Brain microvascular endothelial cell (primary cell): Measurements from ENCODE around the gene CREB1.
"Not testable (repeated sequence)": the region's sequence is repeated elsewhere in the genome, so short reads cannot be mapped to it uniquely, and the experiment has no call there.

Source experiments
- DNase-seq: peaks from one replicate; pipeline ENCODE4 v3.0.0-alpha.2; 2020
- H3K27ac ChIP-seq: fragments of 250-450 bp; sonication (Bioruptor Pico); 2 replicates; pipeline ENCODE4 v1.5.1; 2020; ENCODE audit warnings: mild to moderate bottlenecking, moderate library complexity
- H3K27me3 ChIP-seq: fragments of 250-450 bp; sonication (Bioruptor Pico); replicated peaks from 2 replicates; pipeline ENCODE4 v1.5.1; 2020; ENCODE audit warnings: mild to moderate bottlenecking
- H3K36me3 ChIP-seq: fragments of 250-450 bp; sonication (Bioruptor Pico); replicated peaks from 2 replicates; pipeline ENCODE4 v1.5.1; 2020; ENCODE audit warnings: mild to moderate bottlenecking
- H3K4me3 ChIP-seq: 2 replicates; pipeline ENCODE4 v1.5.1; 2011; ENCODE audit warnings: low read depth, mild to moderate bottlenecking, control low read depth, low read length, moderate library complexity
- CTCF ChIP-seq: IDR thresholded peaks from 2 replicates; pipeline ENCODE4 v1.5.1; 2011; ENCODE audit warnings: low read depth, mild to moderate bottlenecking, moderate library complexity, low read length, control low read depth, inconsistent platforms; ENCODE audit errors: missing control alignments
- in situ Hi-C: cut with HindIII; loops from 2 replicates; pipeline ENCODE4 v1.10.0; 2017; ENCODE audit warnings: low sequenced_read_pairs, low pct_ligation_motif_present

Gene CREB1

GRCh38 chr2:207643892-207644291 lies 114.1 kb downstream of the CREB1 start:
- Histone ChIP-seq H3K27me3 (no peaks in the 10 kb centered on the region), H3K27ac (no peak overlapping the region), H3K36me3 (no peaks in the 10 kb centered on the region), H3K4me3 (no peak overlapping the region)
- in situ Hi-C loops = no loop called here
- no peak for DNase-seq
- TF ChIP-seq CTCF = no peak

GRCh38 chr2:207646582-207646981 lies 116.8 kb downstream of the CREB1 start:
- in situ Hi-C loops, DNase-seq, H3K27ac ChIP-seq, H3K36me3 ChIP-seq, H3K27me3 ChIP-seq, H3K4me3 ChIP-seq: not testable (repeated sequence)
